Endothelial cell of umbilical vein (primary cell): ENCODE data around the gene KRTAP10-11.

ENCODE experiments used
- CTCF ChIP-seq, 2 donors: IDR thresholded peaks; 1 replicate in 1 of 2; 2 replicates in 1 of 2; pipeline ENCODE4 v1.5.1; 2011; ENCODE audit warnings: low read length in 2 of 2, mild to moderate bottlenecking in 2 of 2, moderate library complexity in 2 of 2, control low read depth in 1 of 2, inconsistent platforms in 1 of 2, low read depth in 1 of 2; ENCODE audit not compliant: insufficient read depth in 1 of 2; ENCODE audit errors: extremely low read depth in 1 of 2
- POLR2AphosphoS5 ChIP-seq: IDR thresholded peaks from 2 replicates; pipeline ENCODE4 v1.6.1; 2012; ENCODE audit warnings: low read depth, mild to moderate bottlenecking, control low read depth, low read length, moderate library complexity; ENCODE audit not compliant: insufficient read depth

GRCh38 chr21:44609193-44609592 lies 37.0 kb upstream of the KRTAP10-11 start:
- TF ChIP-seq POLR2AphosphoS5 (no peak), CTCF (IDR thresholded peaks at IDR 0.05; ENCODE audit: extremely low read depth in 1 of 2, insufficient read depth in 1 of 2, low read depth in 1 of 2, low read length in 2 of 2) (no peak)
